GM21529 (cell line): Measurements from ENCODE around the gene LRGUK.

Experiments used
- ATAC-seq: cut with Tn5 transposase; IDR thresholded peaks from one replicate; pipeline ENCODE4 v1.9.1; 2021; ENCODE audit not compliant: unreplicated experiment

LRGUK gene

DNA sequence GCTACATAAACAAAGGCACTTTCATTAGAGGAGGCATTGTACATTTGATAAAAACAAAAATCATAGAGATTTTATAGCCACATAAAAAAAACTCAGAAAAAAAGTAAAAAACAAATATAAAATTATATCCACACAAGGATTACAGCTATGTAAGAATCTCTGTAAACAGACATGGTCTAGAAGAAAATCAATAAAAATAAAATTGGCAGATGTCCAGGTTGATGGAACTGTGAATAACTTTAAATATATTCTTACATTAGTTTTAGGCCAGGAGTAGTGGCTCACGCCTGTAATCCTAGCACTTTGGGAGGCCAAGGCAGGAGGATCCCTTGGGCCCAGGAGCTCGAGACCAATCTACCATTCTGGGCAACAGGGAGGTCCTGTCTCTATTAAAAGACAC is 170.3 kb downstream of the LRGUK start:
- ATAC-seq, result no peak

DNA sequence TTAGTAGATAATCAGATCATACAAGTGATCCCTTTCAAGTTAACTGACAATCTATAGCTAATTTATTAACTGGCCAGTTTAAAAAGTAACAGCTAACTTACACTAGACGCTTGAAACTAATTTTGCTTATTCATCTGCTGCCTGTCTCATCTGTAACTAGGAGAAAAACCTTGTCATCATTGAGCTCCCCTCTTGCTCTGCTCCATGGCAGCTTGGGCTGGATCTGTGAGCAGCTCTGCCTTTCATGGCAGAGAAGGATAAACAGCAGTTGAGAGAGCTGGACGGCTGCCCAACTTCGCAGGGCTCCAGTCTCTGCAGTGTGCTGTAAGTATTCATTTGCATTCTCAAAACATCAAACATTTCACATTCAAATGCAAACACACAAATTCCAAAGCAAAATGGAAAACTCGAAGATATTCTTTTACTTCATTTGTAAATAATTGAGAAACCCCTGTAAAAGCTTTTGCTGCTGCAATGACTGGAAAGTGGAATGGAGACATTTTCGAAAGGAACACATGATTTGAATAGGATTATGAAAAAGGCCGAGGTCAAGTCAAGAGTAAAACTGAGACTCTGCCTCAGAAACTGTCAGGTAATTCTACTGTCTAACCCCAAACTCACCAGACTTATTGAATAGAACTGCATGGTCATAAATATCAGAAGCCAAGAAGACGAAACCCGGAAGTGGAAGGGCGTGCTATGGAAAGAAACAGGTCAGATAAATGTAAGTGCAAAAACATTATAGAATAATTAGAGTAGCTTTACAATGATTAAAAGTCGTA is 172.0 kb downstream of the LRGUK start:
- ATAC-seq, result no peak

GRCh38 chr7:134300988-134301387 is 173.8 kb downstream of the LRGUK start:
- no peak for ATAC-seq

DNA sequence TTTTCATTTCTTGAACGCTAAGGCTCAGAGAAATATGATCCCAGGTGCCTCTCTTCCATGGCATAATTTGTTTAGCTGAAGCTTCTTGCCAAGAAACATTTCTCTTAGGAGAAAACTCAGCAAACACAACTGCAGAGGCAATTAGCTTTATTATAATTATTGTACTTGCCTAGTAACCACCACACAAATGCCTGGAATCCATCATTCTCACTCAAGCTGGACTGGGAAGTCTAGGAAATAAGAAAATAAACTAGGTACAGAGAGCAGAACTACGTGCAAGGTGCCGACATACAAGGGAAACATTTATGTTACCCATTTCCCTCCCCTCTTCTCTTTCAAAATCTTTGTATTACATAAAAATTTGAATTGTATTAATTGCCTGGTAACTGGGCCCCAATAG is 174.5 kb downstream of the LRGUK start:
- no peak for ATAC-seq

DNA sequence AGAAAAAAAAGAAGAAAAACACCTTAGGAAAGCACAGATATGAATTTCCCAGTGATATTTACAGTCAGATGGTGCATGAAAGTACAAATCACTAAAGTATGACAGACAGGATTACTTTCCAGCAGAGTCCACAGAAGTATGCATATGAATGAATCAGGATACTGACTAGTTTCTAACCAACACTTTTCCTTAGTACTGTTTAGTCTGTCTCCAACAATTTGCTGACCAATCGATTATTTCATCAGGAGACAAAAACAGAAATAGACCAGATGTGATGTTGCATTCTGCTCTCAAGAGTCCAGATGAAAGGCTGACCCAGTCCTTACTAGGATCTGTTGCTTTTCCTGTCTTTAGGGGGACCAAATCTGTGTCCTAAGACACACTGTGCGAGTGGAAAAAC is 175.0 kb downstream of the LRGUK start:
- no peak for ATAC-seq

DNA sequence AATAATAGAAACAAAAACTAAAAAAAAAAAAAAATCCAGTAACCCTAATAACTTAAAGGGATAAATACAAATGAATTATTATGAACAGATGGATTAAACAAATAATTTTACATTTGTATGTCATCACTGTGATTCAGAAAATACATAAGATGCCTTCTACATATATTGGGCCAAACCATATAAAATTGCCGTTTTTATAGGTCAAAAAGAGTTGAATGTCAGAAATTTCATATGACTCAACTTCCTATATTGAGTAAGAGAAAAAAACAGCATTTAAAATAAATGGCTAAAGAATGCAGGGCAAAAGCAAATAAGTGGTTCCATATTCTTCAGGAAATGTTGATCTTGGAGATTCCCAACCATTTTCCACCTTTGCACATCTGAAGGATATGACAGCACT is 180.2 kb downstream of the LRGUK start:
- ATAC-seq, result no peak

- no peak for ATAC-seq
Observed at GRCh38 chr7:134308548-134308947, 181.4 kb downstream of the LRGUK start.

GRCh38 chr7:134311807-134312206 is 184.7 kb downstream of the LRGUK start:
- no peak for ATAC-seq

DNA sequence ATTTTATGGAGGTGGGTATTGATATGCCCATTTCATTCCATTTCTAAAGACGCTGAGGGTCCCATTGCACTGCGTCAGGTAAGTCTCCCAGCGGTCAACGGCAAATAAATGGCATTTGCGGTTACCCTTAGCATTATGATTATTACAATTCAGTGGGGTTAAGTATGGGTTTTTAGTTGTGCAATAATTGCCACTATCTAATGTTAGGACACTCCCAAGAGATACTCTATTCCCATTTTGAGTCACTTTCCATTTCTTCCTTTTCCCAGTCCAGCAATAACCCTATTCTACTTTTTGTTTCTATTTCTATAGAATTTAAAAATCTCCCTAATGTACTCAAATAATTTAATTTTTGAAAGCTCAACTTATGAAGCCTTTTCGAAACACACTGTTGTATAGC is 185.6 kb downstream of the LRGUK start:
- no peak for ATAC-seq

DNA sequence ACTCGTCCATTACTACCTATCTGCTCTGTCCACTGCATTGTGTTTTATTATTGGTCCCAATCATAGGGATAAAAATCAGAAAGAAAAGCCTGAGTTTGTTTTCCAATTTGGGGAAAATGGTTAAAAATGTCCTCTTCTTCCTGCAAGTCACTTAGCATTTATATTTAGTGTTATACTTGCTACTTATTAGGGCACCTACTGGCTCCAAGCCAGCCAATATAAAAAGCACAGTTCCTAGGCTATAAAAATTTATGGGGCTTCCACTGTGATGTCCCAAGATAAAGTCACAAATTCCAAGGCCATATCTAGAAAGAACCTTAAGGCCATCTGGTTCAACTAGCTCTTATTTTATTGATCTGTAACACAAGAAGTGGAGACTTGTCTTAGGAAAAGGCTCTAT is 186.4 kb downstream of the LRGUK start:
- ATAC-seq, result no peak
